ENCODE results near the gene GUSB. TPM values are rescaled to one million over a fixed set of nuclear protein-coding genes. Genes with fewer than 3 reads are reported as not detected.

The GUSB gene
- total and polyA plus RNA-seq, 2 of the 8 experiments (the other 6 are each of a cell fraction or from before 2014, with no cell fraction given), result 43.6 to 71.3 TPM

GRCh38 chr7:65972976-65973375 lies 9.0 kb downstream of the GUSB start:
- Histone ChIP-seq H2AFZ (ENCODE audit: low read length) (no peak overlapping the region), H3K9me3 (ENCODE audit: insufficient read depth in 2 of 2, low read depth in 1 of 2, low read length in 1 of 2) (no peaks in the 10 kb centered on the region), H3K4me1 (replicated peaks in 1 of 4; ENCODE audit: control insufficient read depth in 3 of 4, insufficient read depth in 4 of 4, low read length in 3 of 4) (no peaks in the 10 kb centered on the region), H3K79me1 (ENCODE audit: low read depth, low read length) (no peaks in the 10 kb centered on the region; the same call in 1 of the 2 replicates), H3K79me2 (ENCODE audit: control insufficient read depth in 1 of 2, insufficient read depth in 2 of 2, low read length in 2 of 2) (no peaks in the 10 kb centered on the region), H2AK5ac (ENCODE audit: low read depth, low read length) (no peak overlapping the region), H3K9ac (replicated peaks in 1 of 4; ENCODE audit: extremely low read depth in 1 of 4, low read depth in 3 of 4, low read length in 3 of 4) (no peak overlapping the region), H3K18ac (ENCODE audit: extremely low read depth, low read length) (no peak overlapping the region), H3K36me3 (ENCODE audit: control insufficient read depth in 2 of 4, insufficient read depth in 4 of 4, low read length in 3 of 4) (peaks cover 18 to 60% (median 37%) of the 10 kb centered on the region in 4 experiments; a peak in 7 of 8 replicates), H2BK15ac (ENCODE audit: low read length) (no peak overlapping the region), H3K27ac (ENCODE audit: low read depth, low read length) (no peak overlapping the region), H3K4me3 (ENCODE audit: extremely low read depth in 1 of 4, insufficient read depth in 2 of 4, low read depth in 3 of 4, low read length in 4 of 4) (no peak overlapping the region), H4K91ac (replicated peaks; ENCODE audit: insufficient read length, low read length) (no peak overlapping the region), H4K8ac (ENCODE audit: extremely low read depth, insufficient read depth, low read length) (no peak overlapping the region), H3K56ac (replicated peaks; ENCODE audit: insufficient read length, low read depth, low read length) (no peak overlapping the region), H4K5ac (ENCODE audit: insufficient read length, low read depth, low read length) (no peak overlapping the region), H4K20me1 (replicated peaks in 1 of 2; ENCODE audit: control insufficient read depth in 1 of 2, insufficient read depth in 2 of 2, low read length in 2 of 2) (peaks cover 3 to 8% of the 10 kb centered on the region in 2 experiments), H2BK5ac (ENCODE audit: low read depth, low read length) (no peak overlapping the region), H2BK20ac (ENCODE audit: low read length) (no peak overlapping the region), H2BK120ac (replicated peaks; ENCODE audit: low read depth, low read length) (no peak overlapping the region), H3K23ac (ENCODE audit: insufficient read length) (no peak overlapping the region), H2BK12ac (ENCODE audit: low read depth, low read length) (no peak overlapping the region), H3K27me3 (replicated peaks in 1 of 4; ENCODE audit: control insufficient read depth in 3 of 4, extremely low read depth in 1 of 4, insufficient read depth in 3 of 4, low read length in 3 of 4) (no peaks in the 10 kb centered on the region), H3K4ac (replicated peaks; ENCODE audit: insufficient read length, low read depth, low read length) (no peak overlapping the region), H3K4me2 (ENCODE audit: insufficient read depth in 1 of 2, low read depth in 2 of 2, low read length in 2 of 2) (no peak overlapping the region), H3K23me2 (ENCODE audit: low read depth, low read length) (no peaks in the 10 kb centered on the region), H3K14ac (ENCODE audit: insufficient read length) (no peak overlapping the region)
- FAIRE-seq (no peak), DNase-seq (ENCODE audit: low read depth in 1 of 2, low spot score in 2 of 2) (no peak)
- WGBS, 2 experiments (ENCODE audit: extremely low coverage in 1 of 2, insufficient coverage in 1 of 2, insufficient read length in 1 of 2, insufficient replicate concordance in 2 of 2, low coverage in 1 of 2, low lambda C conversion rate in 2 of 2, missing lambda C conversion rate in 1 of 2), result 93% methylated on average over 13 of the region's 13 CpGs; no CpG with 5 or more reads in 1 of the 2 experiments
- no peak for TF ChIP-seq YY1 (IDR thresholded peaks at IDR 0.05; ENCODE audit: low read depth, low read length)
- TF ChIP-seq MAFK (IDR thresholded peaks at IDR 0.05; ENCODE audit: low read depth, low read length), result no peak
- no peak for TF ChIP-seq CREB1 (IDR thresholded peaks at IDR 0.05)
- TF ChIP-seq SP4 (IDR thresholded peaks at IDR 0.05; ENCODE audit: low read length), result no peak
- TF ChIP-seq JUND (IDR thresholded peaks at IDR 0.05; ENCODE audit: low read length), result no peak
- TF ChIP-seq EP300 (IDR thresholded peaks at IDR 0.05; ENCODE audit: borderline replicate concordance in 1 of 2, low read depth in 2 of 2, low read length in 2 of 2), result no peak
- no peak for TF ChIP-seq TAF1 (IDR thresholded peaks at IDR 0.05; ENCODE audit: low read depth, low read length)
- TF ChIP-seq ZNF274 (IDR thresholded peaks at IDR 0.05; ENCODE audit: borderline replicate concordance, extremely low read depth, low read length), result no peak
- TF ChIP-seq SP2 (IDR thresholded peaks at IDR 0.05; ENCODE audit: low read length), result no peak
- ChIA-PET CTCF (ENCODE audit: partially characterized antibody) (no interaction called here), POLR2A (ENCODE audit: partially characterized antibody) (no interaction called here)

Data from H1 (cell line).